ENCODE measurements around the gene PCGF2. TPM values are rescaled to one million over a fixed set of nuclear protein-coding genes. Genes with fewer than 3 reads are reported as not detected.

PCGF2 gene
- total RNA-seq, 2 experiments from 2014 or later, result 0.40 to 0.74 TPM

DNA sequence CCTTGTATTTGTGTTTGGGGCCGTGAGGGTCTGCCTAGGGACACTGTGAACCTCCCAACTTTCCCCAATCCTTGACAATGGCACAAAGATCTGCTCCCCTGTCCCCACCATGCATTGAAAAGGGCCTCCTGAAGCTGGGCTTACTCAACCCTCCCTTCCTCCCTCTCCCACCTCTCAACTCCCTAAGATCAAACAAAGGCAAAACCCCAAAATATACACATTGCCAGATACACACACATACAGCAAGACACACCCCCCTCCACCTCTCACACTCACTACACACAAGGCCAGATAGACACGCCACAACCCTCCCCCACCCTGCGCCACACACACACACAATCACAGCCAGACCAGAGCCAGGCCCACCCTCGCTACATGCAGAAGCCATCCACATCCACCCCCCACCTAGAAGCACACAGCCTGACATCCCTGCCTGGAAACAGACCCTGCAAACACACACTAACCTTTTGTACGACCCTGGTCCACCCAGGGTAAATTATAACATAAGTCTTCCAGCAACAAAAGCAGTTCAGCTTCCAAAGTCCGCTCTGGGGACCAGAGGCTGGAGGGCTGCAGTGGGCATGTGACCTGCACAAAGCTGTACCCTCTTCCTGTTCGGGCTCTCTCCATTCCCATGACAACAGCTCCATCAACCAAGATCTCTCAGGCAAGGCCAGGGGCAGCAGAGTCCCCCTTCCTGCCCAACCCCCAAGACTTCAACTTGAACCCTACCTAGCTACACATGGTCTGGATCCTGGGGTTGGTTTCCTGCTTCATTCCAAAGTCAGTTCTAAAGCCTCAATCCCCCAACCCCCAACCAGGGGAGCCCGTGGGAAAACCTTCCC is 1.9 kb downstream of the PCGF2 start:
- H3K4me3 Mint-ChIP-seq, result peak overlapping the region; percentile 3
- H3K4me1 Mint-ChIP-seq, result peaks cover 26% of the 10 kb centered on the region
- no peaks in the 10 kb centered on the region for H3K36me3 Mint-ChIP-seq
- DNase-seq, result no peak
- H3K27me3 Mint-ChIP-seq, result peaks cover 60% of the 10 kb centered on the region
- H3K9me3 Mint-ChIP-seq, result no peaks in the 10 kb centered on the region
- no peak overlapping the region for H3K27ac Mint-ChIP-seq

DNA sequence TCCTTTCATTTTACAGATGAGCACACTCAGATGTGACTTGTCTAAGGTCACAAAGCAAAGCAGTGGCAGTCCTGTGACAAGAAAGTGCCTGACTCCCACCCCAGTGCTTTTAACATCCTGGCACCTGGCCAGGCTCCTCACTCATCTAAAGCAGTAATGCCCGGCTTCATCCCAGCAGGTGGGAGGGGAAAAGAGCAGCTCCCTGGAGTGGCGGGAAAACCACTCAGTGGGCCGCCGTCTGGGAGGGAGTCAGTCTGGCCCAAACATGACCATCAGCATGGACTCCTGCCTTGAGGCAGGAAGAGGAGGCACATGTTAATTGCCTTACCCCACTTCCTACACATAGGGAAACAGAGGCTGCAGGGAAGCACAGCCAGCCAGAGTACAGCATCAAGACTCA is 2.6 kb downstream of the PCGF2 start:
- Mint-ChIP-seq H3K4me3 (no peak overlapping the region), H3K9me3 (no peaks in the 10 kb centered on the region), H3K36me3 (no peaks in the 10 kb centered on the region), H3K4me1 (peaks cover 19% of the 10 kb centered on the region), H3K27ac (no peak overlapping the region), H3K27me3 (peaks cover 54% of the 10 kb centered on the region)
- no peak for DNase-seq

DNA sequence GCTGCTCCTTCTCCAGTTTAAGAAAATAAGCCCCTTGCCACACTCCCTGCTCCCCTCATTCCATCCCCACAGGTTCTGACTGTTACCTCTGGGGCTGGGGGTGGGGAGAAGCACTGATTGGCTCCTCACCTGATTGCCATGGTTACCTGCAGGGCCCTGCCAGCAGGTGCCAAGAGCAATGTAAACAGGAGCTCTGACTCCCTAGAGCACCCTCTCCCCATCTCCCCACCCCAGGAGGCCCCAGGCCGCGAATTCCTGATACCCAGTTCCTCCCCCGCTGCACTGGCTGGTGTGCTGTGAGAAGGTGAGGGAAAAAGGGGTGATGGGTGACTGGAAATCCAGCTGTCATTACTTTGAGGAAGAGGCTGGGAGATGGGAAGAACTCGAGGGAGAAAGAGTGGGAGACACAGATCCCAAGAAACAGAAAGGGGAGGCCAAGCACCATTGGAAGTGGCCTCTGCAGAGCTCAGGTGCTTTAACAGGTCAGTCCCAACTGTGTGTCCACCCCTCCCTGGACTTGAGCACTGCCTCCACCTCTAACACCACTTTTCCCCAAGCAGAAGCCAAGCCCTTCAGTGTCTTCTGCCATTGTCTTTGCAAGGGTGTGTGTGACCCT is 4.5 kb downstream of the PCGF2 start:
- no peak overlapping the region for H3K4me3 Mint-ChIP-seq
- no peak overlapping the region for H3K27ac Mint-ChIP-seq
- no peaks in the 10 kb centered on the region for H3K9me3 Mint-ChIP-seq
- H3K4me1 Mint-ChIP-seq, result peaks cover 11% of the 10 kb centered on the region
- H3K27me3 Mint-ChIP-seq, result peaks cover 39% of the 10 kb centered on the region
- H3K36me3 Mint-ChIP-seq, result no peaks in the 10 kb centered on the region
- no peak for DNase-seq

DNA sequence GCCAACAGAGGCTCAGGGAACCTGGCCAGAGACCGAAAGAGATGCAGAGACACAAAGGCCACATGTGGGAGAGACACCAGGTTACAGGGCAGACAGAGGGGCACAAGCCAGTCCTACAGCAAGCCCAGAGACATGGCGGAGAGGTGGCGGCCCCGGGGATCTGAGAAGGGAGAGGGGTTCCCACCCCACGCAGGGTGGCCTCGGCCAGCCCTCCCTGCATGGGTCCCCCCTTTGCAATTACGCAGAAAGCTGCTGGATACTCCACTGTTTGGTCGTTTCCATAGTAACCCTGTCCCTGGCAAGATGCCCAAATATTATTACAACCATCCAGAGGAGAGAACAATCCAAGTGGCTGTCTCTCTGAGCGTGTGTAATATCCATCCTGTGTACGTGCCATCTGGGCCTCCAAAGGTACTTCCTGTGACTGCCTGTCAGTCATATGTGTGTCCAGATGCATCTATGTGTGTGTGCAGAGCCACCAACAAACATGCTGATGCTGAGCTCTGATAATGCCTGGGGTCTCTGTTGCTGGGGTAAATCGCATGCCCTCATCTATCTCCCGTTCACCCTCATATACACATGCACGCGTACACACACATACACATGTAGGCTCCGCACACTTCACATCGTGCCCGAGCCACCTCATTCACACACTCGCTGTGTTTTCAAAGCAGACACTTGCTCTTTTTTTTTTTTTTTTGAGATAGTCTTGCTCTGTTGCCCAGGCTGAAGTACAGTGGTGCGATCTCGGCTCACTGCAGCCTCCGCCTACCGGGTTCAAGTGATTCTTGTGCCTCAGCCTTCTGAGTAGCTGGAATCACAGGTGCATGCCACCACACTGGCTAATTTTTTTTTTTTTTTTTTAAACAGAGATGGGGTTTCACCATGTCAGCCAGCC is 5.5 kb downstream of the PCGF2 start:
- Mint-ChIP-seq H3K27me3 (peaks cover 33% of the 10 kb centered on the region), H3K4me3 (no peak overlapping the region), H3K36me3 (no peaks in the 10 kb centered on the region), H3K27ac (no peak overlapping the region), H3K9me3 (no peaks in the 10 kb centered on the region), H3K4me1 (peaks cover 11% of the 10 kb centered on the region)
- no peak for DNase-seq

DNA sequence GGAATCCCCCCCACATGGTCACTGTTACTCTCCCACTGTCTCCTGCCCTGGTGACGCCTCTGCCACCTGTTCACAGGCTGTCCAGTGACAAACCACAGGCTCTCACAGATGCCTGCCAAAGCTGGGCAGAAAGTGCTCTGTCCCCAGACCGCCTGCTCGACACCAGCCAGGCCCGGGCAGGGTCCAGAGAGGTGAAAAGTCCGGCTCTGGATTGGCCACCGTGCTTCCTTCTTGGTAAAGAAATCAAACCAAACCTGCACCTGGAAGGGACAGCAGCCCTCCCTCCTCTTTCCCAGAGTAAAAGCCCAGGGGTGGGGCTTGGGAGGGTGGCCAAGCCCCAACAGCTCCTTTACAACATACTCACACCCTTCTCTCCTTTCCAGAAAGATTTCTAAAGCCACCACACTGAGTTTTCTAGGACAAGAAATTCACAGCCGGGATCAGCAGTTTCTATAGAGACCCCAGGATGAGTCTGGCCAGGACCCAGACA is 6.2 kb downstream of the PCGF2 start:
- peaks cover 11% of the 10 kb centered on the region for H3K4me1 Mint-ChIP-seq
- H3K4me3 Mint-ChIP-seq, result no peak overlapping the region
- H3K9me3 Mint-ChIP-seq, result no peaks in the 10 kb centered on the region
- no peak for DNase-seq
- peaks cover 32% of the 10 kb centered on the region for H3K27me3 Mint-ChIP-seq
- H3K27ac Mint-ChIP-seq, result no peak overlapping the region
- no peaks in the 10 kb centered on the region for H3K36me3 Mint-ChIP-seq

DNA sequence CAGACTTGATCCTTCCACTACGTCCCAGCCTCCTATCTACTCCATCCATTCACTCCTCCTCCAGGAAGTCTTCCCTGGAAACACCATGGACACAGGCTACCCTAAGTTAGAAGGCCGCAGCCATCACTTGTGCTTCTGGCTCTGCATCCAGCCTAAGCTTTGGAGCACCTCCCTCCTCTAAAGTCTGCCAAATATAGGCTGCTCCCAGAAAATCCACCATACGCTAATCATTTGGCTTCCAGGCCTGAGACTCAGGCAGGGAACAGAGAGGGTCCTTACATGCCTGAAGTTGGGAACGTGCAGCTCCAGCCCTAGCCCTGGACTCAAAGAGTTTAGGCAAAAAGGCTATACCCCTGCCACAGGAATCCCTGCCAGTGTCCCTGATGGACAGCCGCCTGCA is 6.7 kb downstream of the PCGF2 start:
- Mint-ChIP-seq H3K27me3 (peaks cover 27% of the 10 kb centered on the region), H3K4me3 (no peak overlapping the region), H3K9me3 (no peaks in the 10 kb centered on the region), H3K27ac (no peak overlapping the region), H3K36me3 (no peaks in the 10 kb centered on the region), H3K4me1 (peaks cover 6% of the 10 kb centered on the region)
- no peak for DNase-seq

DNA sequence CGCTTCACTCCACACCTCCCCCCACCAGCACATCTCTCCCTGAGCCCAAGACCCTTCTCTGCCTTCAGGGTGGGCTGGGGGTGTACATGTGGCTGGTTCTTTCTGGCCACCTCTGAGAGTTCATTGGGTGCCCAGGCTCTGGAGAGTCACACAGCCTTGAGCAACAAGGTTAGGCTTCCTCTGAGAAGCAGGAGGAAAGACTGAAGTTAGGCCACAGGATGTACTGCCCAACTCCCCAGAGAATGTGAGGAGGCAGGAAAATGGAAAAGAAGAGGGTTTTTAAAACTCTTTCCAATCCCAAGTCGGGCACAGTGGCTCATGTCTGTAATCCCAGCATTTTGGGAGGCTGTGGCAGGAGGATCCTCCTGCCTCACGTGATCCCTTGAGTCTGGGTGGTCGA is 7.3 kb downstream of the PCGF2 start:
- no peak for DNase-seq
- Mint-ChIP-seq H3K4me3 (no peak overlapping the region), H3K27ac (no peak overlapping the region), H3K27me3 (peaks cover 20% of the 10 kb centered on the region), H3K9me3 (no peaks in the 10 kb centered on the region), H3K4me1 (no peaks in the 10 kb centered on the region), H3K36me3 (no peaks in the 10 kb centered on the region)

DNA sequence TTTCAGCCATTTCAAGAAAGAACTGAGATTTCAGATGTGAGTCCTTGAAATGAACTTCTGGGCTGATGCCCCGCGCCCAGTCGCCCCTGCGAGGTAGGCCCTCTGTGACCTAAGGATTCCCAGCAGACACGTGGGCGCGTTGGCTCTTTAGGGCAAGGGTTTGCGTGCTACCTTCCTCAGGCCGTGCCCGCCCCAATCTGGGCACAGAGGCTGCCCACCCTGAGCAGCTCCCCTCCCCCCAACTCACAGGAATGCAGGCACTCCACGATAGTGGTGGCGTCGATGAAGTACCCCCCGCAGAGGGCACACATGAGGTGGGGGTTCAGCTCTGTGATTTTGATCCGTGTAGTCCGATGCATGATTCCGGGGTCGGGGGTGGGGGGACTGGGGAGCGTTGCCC is 8.1 kb downstream of the PCGF2 start:
- peaks cover 15% of the 10 kb centered on the region for H3K27me3 Mint-ChIP-seq
- no peak overlapping the region for H3K27ac Mint-ChIP-seq
- H3K9me3 Mint-ChIP-seq, result no peaks in the 10 kb centered on the region
- no peak for DNase-seq
- no peaks in the 10 kb centered on the region for H3K36me3 Mint-ChIP-seq
- H3K4me3 Mint-ChIP-seq, result no peak overlapping the region
- peaks cover 4% of the 10 kb centered on the region for H3K4me1 Mint-ChIP-seq

DNA sequence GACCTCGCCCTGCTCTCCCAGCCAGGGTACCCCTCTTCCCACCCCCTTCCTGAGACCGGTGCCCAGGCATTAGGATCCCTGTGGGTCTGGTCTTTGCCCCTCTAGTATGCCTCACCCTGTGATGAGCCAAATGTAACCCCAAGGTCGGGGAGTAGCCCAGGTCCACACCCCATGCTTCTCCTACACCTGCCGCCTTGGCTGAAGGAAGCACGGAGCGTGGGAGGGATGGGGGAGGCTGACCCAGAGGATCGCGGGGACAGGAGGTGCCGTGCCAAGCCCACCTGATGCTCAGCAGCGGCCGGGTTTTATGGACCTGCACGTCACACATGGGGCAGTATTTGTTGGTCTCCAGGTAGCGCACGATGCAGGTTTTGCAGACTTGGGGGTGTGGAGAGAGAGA is 8.8 kb downstream of the PCGF2 start:
- H3K36me3 Mint-ChIP-seq, result no peaks in the 10 kb centered on the region
- peaks cover 10% of the 10 kb centered on the region for H3K4me1 Mint-ChIP-seq
- no peak overlapping the region for H3K4me3 Mint-ChIP-seq
- no peaks in the 10 kb centered on the region for H3K9me3 Mint-ChIP-seq
- no peak for DNase-seq
- H3K27ac Mint-ChIP-seq, result no peak overlapping the region
- H3K27me3 Mint-ChIP-seq, result peaks cover 7% of the 10 kb centered on the region

DNA sequence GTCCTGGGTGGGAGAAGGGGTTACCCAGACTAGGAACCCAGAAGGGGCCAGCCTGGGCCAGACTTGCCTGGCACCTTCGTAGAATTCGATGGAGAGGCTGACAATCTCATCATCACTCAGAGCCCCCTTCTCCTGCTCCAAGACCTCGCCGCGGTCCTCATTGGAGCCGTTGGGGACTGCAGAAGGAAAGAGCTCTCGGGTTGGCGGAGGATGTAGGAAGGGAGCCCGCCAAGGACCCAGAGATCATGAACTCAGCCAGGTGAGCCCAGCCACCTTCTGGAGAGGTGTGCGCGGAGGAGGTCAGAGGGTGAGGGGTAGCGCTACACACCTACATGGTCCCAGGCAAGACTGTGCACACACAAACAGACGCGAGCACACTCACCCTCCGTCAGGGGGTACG is 9.4 kb downstream of the PCGF2 start:
- Mint-ChIP-seq H3K9me3 (no peaks in the 10 kb centered on the region), H3K36me3 (no peaks in the 10 kb centered on the region), H3K27me3 (peaks cover 1% of the 10 kb centered on the region), H3K4me1 (peaks cover 17% of the 10 kb centered on the region), H3K4me3 (no peak overlapping the region), H3K27ac (no peak overlapping the region)
- no peak for DNase-seq

DNA sequence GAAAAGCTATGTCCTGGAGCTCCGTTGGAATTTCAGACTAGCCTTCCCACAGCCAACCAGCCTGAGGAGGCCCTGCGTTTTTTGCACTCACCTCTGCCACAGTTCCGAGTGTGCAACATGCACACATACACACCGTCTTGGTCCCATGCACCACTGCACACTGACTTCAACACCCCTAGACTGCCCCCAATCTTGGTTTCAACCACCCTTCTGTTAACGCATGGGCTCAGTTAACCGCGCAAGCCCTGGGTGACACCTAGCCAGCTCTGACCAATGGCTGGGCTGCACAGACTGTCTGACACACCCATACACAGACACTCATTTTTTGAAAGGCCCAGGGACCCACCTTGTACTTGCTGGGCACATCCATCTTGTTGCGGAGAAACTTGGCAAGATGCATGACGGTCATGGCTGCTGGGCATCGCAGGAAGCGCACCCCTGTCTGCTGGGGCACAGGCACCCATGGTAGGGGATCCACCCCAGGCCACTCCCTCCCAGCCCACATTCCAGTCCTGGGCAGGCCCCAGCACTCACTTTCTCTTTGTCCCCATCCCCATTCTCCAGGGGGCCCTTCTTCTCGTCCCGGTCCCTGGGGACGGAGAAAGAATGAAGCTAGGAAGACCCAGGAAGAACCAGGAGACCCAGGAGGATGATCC is 10.0 kb downstream of the PCGF2 start:
- no peaks in the 10 kb centered on the region for H3K9me3 Mint-ChIP-seq
- peaks cover 22% of the 10 kb centered on the region for H3K4me1 Mint-ChIP-seq
- no peak overlapping the region for H3K27ac Mint-ChIP-seq
- H3K27me3 Mint-ChIP-seq, result no peaks in the 10 kb centered on the region
- no peak for DNase-seq
- no peaks in the 10 kb centered on the region for H3K36me3 Mint-ChIP-seq
- no peak overlapping the region for H3K4me3 Mint-ChIP-seq

DNA sequence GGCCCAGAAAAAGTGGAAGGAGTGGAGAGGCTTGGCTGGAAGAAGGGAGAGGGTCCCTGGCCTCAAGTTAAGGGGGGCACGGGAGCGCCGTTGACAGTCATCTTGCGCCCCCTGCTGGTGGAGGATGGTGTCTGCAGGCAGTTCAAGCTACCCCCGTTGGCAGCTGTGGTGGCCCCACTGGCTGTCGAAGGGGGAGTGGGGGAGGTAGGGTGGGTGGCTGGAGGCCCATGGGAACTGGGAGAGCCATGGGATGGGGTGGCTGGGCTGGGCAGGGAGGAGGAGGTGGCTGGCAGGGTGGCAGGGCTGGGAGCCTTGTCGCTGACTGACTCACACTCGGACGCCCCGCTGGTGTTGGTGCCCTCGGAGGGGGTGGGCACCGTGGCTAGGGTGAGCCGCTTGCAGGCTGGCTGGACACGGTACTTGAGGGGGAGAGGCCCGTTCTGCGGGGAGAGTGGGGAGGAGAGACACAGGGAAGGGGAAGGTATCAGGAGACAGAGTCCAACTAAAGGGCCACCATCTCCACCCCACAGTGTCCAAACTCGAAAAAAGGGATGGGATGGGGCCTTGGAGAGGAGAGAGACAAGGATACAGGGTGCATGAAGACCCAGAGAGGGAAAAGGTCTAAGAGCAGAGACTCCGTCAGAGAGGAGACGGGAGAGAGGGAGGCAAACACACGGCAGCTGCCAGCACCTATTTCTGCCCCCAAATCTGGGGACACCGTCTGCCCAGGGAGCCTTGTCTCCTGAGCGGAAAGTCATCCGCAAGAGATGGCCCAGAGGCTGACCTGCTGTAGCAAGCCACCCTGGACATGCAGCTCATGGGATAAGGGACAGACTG is 12.8 kb downstream of the PCGF2 start:
- no peaks in the 10 kb centered on the region for H3K9me3 Mint-ChIP-seq
- peaks cover 12% of the 10 kb centered on the region for H3K36me3 Mint-ChIP-seq
- peak overlapping the region; percentile 34 for H3K27ac Mint-ChIP-seq
- peaks cover 43% of the 10 kb centered on the region for H3K4me1 Mint-ChIP-seq
- H3K27me3 Mint-ChIP-seq, result peaks cover 4% of the 10 kb centered on the region
- no peak overlapping the region for H3K4me3 Mint-ChIP-seq
- DNase-seq, result peak; percentile 71

DNA sequence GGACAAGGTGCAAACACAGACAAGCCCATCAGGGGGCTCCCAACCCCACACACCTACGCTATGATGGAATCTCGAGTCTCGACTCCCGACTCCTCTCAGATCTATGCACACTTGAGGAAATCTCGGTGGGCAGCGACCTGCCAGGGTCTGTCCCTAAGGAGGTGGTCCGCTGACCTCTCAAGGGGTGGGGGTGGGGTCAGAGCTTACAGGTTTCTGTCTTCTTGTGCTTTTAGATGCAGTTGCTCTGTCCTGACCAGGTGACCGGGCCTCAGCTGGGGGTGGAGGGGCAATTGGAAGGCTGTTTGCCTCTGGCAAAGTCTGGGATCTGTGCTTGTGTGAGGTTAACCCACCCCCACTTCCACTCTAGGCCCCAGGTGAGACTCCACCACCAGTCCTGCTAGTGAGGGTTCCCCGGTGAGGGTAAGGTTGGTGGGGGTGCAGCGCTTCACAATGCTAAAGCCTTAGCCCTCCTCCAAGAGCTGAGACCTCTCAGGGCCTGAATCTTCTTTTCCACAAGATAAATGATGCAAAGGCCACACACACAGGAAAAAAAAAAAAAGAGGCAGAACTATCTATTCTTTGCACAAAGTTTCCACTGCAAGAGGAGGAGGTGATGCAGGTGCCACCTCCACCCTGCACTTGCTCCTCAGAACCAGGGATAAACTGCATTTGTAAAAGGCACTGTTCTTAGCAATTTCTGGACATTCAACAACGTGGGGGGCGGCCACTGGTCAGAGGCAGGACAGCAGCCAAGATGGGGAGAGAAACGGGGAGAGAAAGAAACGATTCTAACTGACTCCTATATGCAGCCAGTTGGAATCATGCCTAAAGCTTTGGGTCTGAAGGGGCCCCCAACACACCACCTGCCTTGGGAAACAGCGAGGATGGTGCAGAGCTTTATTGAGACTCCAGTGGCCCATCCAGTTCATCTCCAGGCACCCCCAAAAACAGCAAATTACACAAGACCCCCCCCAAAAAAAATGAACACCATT is 13.9 kb downstream of the PCGF2 start:
- H3K36me3 Mint-ChIP-seq, result peaks cover 14% of the 10 kb centered on the region
- H3K4me3 Mint-ChIP-seq, result peak overlapping the region; percentile 50
- peak overlapping the region; percentile 80 for H3K27ac Mint-ChIP-seq
- DNase-seq, result no peak
- peaks cover 4% of the 10 kb centered on the region for H3K27me3 Mint-ChIP-seq
- no peaks in the 10 kb centered on the region for H3K9me3 Mint-ChIP-seq
- peaks cover 46% of the 10 kb centered on the region for H3K4me1 Mint-ChIP-seq

All from activated naive CD8-positive, alpha-beta T cell treated with anti-CD3 and anti-CD28 coated beads for 36 hours (primary cell).